ENCODE measurements around the gene TBX2. TPM values are rescaled to one million over a fixed set of nuclear protein-coding genes. Genes with fewer than 3 reads are reported as not detected.
A peak's percentile ranks its signal among the peaks of the same experiment; 100 is the strongest.

Gene TBX2
- total RNA-seq, 6 donors from 2014 or later, result 22.4 to 130 (median 92.7) TPM

DNA sequence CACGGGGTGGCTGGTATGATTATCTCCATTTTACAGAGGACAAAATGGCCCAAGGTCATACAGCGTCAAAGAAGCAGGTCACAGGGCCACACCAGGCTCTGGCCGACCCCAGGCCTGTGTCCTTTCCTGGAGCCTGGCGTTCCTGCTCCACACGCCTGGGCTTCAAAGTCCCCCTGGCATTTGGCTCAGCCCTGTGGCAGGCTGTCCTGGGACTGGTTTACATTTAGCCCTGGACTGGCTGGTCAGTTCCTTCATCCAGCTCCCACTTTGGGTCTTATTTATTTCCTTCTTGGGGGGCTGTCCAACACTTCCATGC lies 15.3 kb downstream of the TBX2 start:
- Histone ChIP-seq H3K27me3 (peaks cover 0 to 17% (median 4%) of the 10 kb centered on the region in 4 donors), H3K27ac (peak overlapping the region; percentile 90 to 97 (median 92)), H3K4me3 (no peak overlapping the region), H3K36me3 (no peaks in the 10 kb centered on the region), H3K9me3 (no peaks in the 10 kb centered on the region), H3K4me1 (peaks cover 45 to 73% (median 57%) of the 10 kb centered on the region in 4 donors)
- TF ChIP-seq POLR2A (IDR thresholded peaks at IDR 0.05) (no peak), POLR2AphosphoS5 (IDR thresholded peaks at IDR 0.05) (no peak), EP300 (IDR thresholded peaks at IDR 0.05) (no peak)
- TF ChIP-seq, protein P1, sequence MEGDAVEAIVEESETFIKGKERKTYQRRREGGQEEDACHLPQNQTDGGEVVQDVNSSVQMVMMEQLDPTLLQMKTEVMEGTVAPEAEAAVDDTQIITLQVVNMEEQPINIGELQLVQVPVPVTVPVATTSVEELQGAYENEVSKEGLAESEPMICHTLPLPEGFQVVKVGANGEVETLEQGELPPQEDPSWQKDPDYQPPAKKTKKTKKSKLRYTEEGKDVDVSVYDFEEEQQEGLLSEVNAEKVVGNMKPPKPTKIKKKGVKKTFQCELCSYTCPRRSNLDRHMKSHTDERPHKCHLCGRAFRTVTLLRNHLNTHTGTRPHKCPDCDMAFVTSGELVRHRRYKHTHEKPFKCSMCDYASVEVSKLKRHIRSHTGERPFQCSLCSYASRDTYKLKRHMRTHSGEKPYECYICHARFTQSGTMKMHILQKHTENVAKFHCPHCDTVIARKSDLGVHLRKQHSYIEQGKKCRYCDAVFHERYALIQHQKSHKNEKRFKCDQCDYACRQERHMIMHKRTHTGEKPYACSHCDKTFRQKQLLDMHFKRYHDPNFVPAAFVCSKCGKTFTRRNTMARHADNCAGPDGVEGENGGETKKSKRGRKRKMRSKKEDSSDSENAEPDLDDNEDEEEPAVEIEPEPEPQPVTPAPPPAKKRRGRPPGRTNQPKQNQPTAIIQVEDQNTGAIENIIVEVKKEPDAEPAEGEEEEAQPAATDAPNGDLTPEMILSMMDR (IDR thresholded peaks at IDR 0.05), result no peak
- DNase-seq (peak in 1 of 2 donors; percentile 29), ATAC-seq (ENCODE audit: low FRiP score in 2 of 2) (no peak)
- 71 to 80% methylated on average over 1 to 5 of the region's 5 CpGs for WGBS, 2 donors

DNA sequence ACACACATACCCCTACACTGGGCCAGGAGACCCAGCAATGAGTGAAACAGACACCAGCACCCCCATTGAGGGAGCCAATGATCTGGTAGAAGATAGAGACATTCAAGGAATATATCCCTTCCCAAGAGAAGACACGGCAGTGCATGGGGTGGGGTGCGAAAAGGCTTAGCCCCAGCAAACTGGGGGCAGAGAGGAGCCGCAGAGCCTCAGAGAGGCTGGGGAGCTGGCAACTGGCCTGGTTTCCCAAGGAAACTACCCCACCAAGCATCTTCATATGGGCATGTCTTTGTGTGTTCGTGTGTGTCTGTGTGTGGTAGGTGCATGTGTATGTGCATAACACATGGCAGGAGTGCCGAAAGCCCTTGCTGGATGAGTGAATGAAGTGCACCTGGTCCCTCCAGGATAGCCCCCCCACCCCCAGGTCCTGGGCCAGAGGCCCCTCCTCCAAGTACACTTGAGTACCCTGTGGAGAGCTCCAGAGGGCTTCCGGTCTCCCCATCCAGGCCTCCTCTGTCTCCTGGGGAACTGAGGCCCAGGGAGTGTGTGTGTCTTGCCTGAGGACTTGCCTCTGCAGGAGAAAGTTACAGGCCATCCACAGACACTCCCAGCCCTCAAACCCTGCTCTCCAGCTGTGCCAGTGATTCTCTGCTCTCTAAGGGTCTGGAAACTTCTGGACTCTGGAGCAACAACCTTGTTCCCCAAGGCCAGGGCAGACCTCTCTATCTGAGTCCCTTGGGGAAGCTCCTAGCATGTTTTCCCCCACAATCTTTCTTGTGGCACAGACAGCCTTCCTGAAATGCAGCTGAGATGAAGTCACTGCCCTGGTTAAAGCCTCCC lies 15.9 kb downstream of the TBX2 start:
- DNase-seq (no peak), ATAC-seq (ENCODE audit: low FRiP score in 2 of 2) (no peak)
- no peak for TF ChIP-seq POLR2AphosphoS5 (IDR thresholded peaks at IDR 0.05)
- TF ChIP-seq, protein P1 (IDR thresholded peaks at IDR 0.05), result no peak
- no peak for TF ChIP-seq EP300 (IDR thresholded peaks at IDR 0.05)
- TF ChIP-seq POLR2A (IDR thresholded peaks at IDR 0.05), result no peak
- no peak overlapping the region for H3K4me3 ChIP-seq
- peaks cover 0 to 17% (median under 1%) of the 10 kb centered on the region in 4 donors for H3K27me3 ChIP-seq
- H3K4me1 ChIP-seq, result peaks cover 39 to 67% (median 50%) of the 10 kb centered on the region in 4 donors
- H3K27ac ChIP-seq, result peak overlapping the region; percentile 90 to 97 (median 92)
- no peaks in the 10 kb centered on the region for H3K9me3 ChIP-seq
- no peaks in the 10 kb centered on the region for H3K36me3 ChIP-seq
- WGBS, 2 donors, result 85 to 91% methylated on average over 3 to 6 of the region's 6 CpGs

- Histone ChIP-seq H3K36me3 (no peaks in the 10 kb centered on the region), H3K4me3 (peak overlapping the region in 2 of 4 donors; percentile 18 to 19), H3K27me3 (peaks cover 0 to 14% (median 0%) of the 10 kb centered on the region in 4 donors), H3K27ac (peak overlapping the region; percentile 90 to 97 (median 92)), H3K9me3 (no peaks in the 10 kb centered on the region), H3K4me1 (peaks cover 37 to 61% (median 44%) of the 10 kb centered on the region in 4 donors)
- DNase-seq, result no peak
- no peak for ATAC-seq (ENCODE audit: low FRiP score in 2 of 2)
- TF ChIP-seq POLR2A (IDR thresholded peaks at IDR 0.05) (no peak), POLR2AphosphoS5 (IDR thresholded peaks at IDR 0.05) (no peak), EP300 (IDR thresholded peaks at IDR 0.05) (no peak)
- TF ChIP-seq, protein P1 (IDR thresholded peaks at IDR 0.05), result no peak
- 72 to 75% methylated on average over 5 to 6 of the region's 6 CpGs for WGBS, 2 donors
Observed at GRCh38 chr17:61416211-61416539, 16.5 kb downstream of the TBX2 start.

GRCh38 chr17:61416540-61417363 lies 17.1 kb downstream of the TBX2 start:
- H3K27ac ChIP-seq, result peak overlapping the region; percentile 90 to 97 (median 92)
- H3K27me3 ChIP-seq, result peaks cover 0 to 8% (median 0%) of the 10 kb centered on the region in 4 donors
- peak in 1 of 4 donors; percentile 34 for TF ChIP-seq POLR2A (IDR thresholded peaks at IDR 0.05)
- TF ChIP-seq, protein P1 (IDR thresholded peaks at IDR 0.05), result peak; percentile 88 to 97 (median 94)
- no peak for TF ChIP-seq EP300 (IDR thresholded peaks at IDR 0.05)
- TF ChIP-seq POLR2AphosphoS5 (IDR thresholded peaks at IDR 0.05), result peak in 1 of 2 donors; percentile 62
- H3K9me3 ChIP-seq, result no peaks in the 10 kb centered on the region
- 25 to 69% methylated on average over 8 to 42 of the region's 43 CpGs for whole genome bisulfite sequencing, 2 donors
- peak; percentile 81 to 93 for DNase-seq
- ATAC-seq (ENCODE audit: low FRiP score in 2 of 2), result peak; percentile 80 to 86
- H3K4me3 ChIP-seq, result peak overlapping the region in 2 of 4 donors; percentile 18 to 19
- no peaks in the 10 kb centered on the region for H3K36me3 ChIP-seq
- H3K4me1 ChIP-seq, result peaks cover 34 to 55% (median 38%) of the 10 kb centered on the region in 4 donors
